SU-DHL-6 (cell line): Measurements from ENCODE around the gene MELK.

ENCODE experiments used
- CTCF ChIP-seq: fragments of 200-600 bp; sonication (generic); IDR thresholded peaks from one replicate; pipeline ENCODE4 v1.5.1; 2017; ENCODE audit warnings: antibody characterized with exemption, mild to moderate bottlenecking, low read length, moderate library complexity; ENCODE audit not compliant: insufficient read depth, poor library complexity, severe bottlenecking
- EZH2phosphoT487 ChIP-seq: fragments of 200-600 bp; sonication (generic), shearing (Covaris generic); conservative IDR thresholded peaks from 2 replicates; pipeline ENCODE4 v1.6.1; 2018; ENCODE audit warnings: mild to moderate bottlenecking, antibody characterized with exemption, low read length, moderate library complexity, mixed read lengths

- TF ChIP-seq CTCF (no peak), EZH2phosphoT487 (no peak)
Observed at GRCh38 chr9:36537861-36538260, 34.8 kb upstream of the MELK start.
